ENCODE results near the gene TMED10.

Gene TMED10

DNA sequence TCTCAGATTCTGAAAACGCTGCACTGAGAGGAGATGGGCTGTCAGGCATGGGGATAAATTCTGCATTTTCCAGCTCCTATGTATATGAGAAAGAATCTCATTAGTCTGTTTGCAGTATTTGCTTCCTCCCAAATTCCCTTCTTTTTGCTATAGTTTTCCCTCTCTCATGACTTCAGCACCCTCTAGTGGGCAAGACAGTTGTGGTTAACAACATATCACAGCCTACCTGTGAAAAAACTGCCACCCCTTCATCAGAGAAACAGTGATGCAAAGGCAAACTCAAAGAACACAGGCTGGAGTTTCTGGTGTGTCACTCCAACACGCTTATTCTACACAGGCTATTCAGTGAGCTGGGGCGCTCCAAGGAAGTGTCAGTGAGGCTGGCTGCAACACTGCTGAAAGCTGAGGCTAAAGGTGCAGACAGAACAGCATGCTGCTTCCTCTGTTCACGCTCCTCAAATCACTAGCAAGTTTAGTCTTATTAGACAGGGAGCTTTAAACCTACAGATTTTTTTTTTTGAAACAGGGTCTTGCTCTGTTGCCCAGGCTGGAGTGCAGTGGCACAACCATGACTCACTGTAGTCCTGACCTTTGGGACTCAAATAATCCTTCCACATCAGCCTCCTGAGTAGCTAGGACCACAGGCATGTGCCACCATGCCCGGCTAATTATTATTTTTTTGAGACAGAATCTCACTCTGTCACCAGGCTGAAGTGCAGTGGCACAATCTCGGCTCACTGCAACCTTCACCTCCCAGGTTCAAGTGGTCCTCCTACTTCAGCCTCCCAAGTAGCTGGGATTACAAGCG, 87.6 kb downstream of the TMED10 start:
- peak in 1 of 2 donors; percentile 10 for DNase-seq (ENCODE audit: low read depth in 2 of 2, low spot score in 1 of 2)

DNA sequence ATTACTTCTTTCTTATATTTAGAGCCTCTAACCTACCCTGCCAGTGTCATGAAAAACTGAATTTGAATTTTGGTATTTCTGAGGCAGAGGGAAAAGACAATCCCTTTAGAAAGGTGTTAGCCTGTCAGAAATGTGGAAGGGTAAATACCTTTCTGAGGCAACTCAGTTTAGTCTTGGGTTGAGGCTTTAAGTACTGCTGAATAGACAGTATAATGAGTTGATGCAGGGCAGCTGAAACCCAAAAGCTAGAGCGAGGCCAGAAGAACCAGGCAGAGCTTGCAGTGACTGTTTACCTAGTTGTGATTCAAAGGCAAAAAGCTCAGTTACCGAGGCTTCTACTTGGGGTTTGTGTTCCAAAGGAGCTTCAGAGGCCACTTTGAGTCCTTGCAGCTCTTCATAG, 88.3 kb downstream of the TMED10 start:
- no peak for DNase-seq (ENCODE audit: low read depth in 2 of 2, low spot score in 1 of 2)

DNA sequence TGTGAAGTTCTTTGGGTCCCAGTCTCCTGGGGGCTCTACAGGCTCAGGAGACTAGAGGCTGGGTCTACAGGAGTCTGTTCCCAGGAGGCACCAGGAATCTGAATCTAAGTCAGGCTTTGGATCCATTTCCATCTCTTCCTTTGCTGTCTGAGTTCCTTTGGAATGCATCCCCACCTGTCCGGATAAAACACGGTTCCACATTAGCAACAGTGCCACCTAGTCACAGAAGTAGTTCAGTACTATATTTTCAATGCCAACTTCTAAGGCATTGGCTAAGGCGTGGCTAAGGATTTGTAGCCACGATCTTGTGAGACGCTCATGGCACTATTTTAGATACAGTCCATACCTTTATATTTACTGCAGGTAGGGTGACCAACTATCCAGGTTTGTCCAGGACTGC, 91.9 kb downstream of the TMED10 start:
- no peak for DNase-seq (ENCODE audit: low read depth in 2 of 2, low spot score in 1 of 2)

DNA sequence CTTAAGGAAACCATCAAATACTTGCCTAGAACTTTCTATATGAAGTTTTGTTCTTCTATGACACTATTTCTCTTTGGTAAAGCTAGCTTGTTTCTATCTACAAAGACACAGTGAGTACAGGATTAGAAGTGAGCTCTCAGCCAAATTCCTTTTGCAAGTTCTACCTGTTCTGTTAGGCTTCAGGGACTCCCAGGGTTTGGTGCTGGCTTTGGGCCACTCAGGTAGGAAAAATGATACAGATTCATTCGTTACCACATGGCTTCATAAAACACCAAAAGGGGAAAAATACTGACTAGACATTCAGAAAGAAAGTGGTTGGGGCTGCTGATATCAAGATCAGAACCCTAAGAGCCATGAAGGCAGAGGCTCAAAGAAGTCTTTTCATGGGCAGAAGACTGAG, 93.1 kb downstream of the TMED10 start:
- DNase-seq (ENCODE audit: low read depth in 2 of 2, low spot score in 1 of 2): no peak

DNA sequence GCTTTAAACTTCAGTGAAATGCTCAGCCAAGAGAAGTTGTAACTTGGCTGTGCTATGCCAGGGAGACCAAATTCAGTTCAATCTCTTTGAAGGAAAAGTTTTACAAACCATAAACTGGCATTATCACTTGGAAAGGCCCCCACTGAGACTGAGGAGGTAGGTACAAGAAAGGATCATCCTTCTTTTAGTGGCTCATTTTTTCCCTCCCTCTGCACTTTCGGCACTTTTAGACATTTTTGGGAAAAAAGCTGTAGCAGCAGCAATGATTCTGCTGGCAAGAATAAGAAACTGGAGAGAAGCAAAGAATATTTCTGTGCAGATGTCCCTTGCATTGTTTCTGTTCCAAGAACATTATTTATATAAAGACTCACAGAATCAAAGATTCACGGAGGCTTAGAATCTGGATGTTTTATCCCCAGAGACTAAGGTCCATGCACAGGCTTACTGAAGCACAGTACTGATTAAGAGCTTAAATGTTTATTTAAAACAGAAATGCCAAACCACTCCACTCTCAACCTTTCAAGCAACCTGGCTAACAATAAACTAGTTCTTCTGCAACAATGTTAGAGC, 94.7 kb downstream of the TMED10 start:
- no peak for DNase-seq (ENCODE audit: low read depth in 2 of 2, low spot score in 1 of 2)

All from stimulated activated CD8-positive, alpha-beta memory T cell treated with anti-CD3 and anti-CD28 coated beads, Interleukin-4, amount 100 ng/mL, for 4 hours (primary cell).